HepG2 (cell line): ENCODE measurements around the gene KAT2A. TPM values are rescaled to one million over a fixed set of nuclear protein-coding genes. Genes with fewer than 3 reads are reported as not detected.

Experiments
- ATAC-seq: fragments of 200-7000 bp; cut with Tn5 transposase; 3 replicates; pipeline ENCODE4 v1.9.1; 2020; ENCODE audit warnings: mild to moderate bottlenecking, moderate library complexity
- BruUV-seq: library from RNA; stranded (reverse); fragments of 400-500 nt; replicated peaks from 2 replicates; lab custom pipeline; 2021; lab: Mats Ljungman, UMichigan
- CTCF ChIA-PET: fragments of 300-600 bp; formaldehyde crosslinking; extraction: SDS; loops from one replicate; lab custom pipeline; 2021; ENCODE audit warnings: low total read pairs, inconsistent platforms, low intra/inter-chr PET ratio; lab: Yijun Ruan, JAX
- POLR2A ChIA-PET: fragments of 350-600 bp; sonication (Branson Sonifier 250); formaldehyde crosslinking; loops from one replicate; lab custom pipeline; 2020; ENCODE audit warnings: antibody characterized with exemption, inconsistent platforms; lab: Yijun Ruan, JAX
- DNase-seq: peaks from one replicate; pipeline ENCODE4 v3.0.0-alpha.2; 2015; ENCODE audit warnings: low spot score
- FAIRE-seq: peaks from 3 replicates; lab custom pipeline; 2011; peaks lifted over from hg19 to GRCh38; lab: Jason Lieb, UNC
- H2AFZ ChIP-seq: one replicate; pipeline ENCODE4 v1.6.1; 2011; ENCODE audit warnings: low read length, inconsistent platforms
- H3K27ac ChIP-seq: fragments of 300-600 bp; 3 replicates; pipeline ENCODE4 v1.8.0; 2011; ENCODE audit warnings: mixed run types, mild to moderate bottlenecking, mixed read lengths, low read length, inconsistent platforms; ENCODE audit not compliant: insufficient read depth; ENCODE audit errors: extremely low read length
- H3K27me3 ChIP-seq, 2 experiments: fragments of 200-600 bp in 1 of 2; 2 replicates in 1 of 2; 3 replicates in 1 of 2; pipeline versions ENCODE4 v1.6.0 to v1.8.0; 2011; ENCODE audit warnings: low read length in 2 of 2, mild to moderate bottlenecking in 2 of 2, moderate library complexity in 2 of 2, inconsistent platforms in 1 of 2; ENCODE audit not compliant: insufficient read depth in 2 of 2, control insufficient read depth in 1 of 2
- H3K36me3 ChIP-seq, 2 experiments: fragments of 200-600 bp in 1 of 2; replicated peaks in 1 of 2; 2 replicates in 1 of 2; 3 replicates in 1 of 2; pipeline versions ENCODE4 v1.5.1 to v1.8.0; 2011; ENCODE audit warnings: low read length in 2 of 2, inconsistent platforms in 1 of 2; ENCODE audit not compliant: insufficient read depth in 2 of 2, control insufficient read depth in 1 of 2
- H3K4me1 ChIP-seq: 2 replicates; pipeline ENCODE4 v1.5.1; 2012; ENCODE audit warnings: low read length, inconsistent platforms; ENCODE audit not compliant: insufficient read depth
- H3K4me2 ChIP-seq: 2 replicates; pipeline ENCODE4 v1.6.0; 2011; ENCODE audit warnings: low read depth, low read length, inconsistent platforms
- H3K4me3 ChIP-seq, 3 experiments: fragments of 200-600 bp in 1 of 3; sonication (generic), shearing (Covaris generic) in 1 of 3; replicated peaks in 1 of 3; 2 replicates each; pipeline ENCODE4 v1.5.1; 2011 to 2016; ENCODE audit warnings: low read length in 3 of 3, inconsistent platforms in 2 of 3, low read depth in 2 of 3, mild to moderate bottlenecking in 2 of 3, control low read depth in 1 of 3, mixed read lengths in 1 of 3; ENCODE audit not compliant: insufficient read depth in 1 of 3
- H3K79me2 ChIP-seq: one replicate; pipeline ENCODE4 v1.6.1; 2011; ENCODE audit warnings: low read length, inconsistent platforms; ENCODE audit not compliant: insufficient read depth
- H3K9ac ChIP-seq: 2 replicates; pipeline ENCODE4 v1.6.0; 2011; ENCODE audit warnings: mild to moderate bottlenecking, low read depth, low read length, inconsistent platforms; ENCODE audit not compliant: insufficient read depth
- H3K9me3 ChIP-seq: 2 replicates; pipeline ENCODE4 v1.5.1; 2012; ENCODE audit warnings: mild to moderate bottlenecking, low read length
- H4K20me1 ChIP-seq: 2 replicates; pipeline ENCODE4 v1.6.0; 2011; ENCODE audit warnings: inconsistent platforms, mild to moderate bottlenecking, low read length, moderate library complexity; ENCODE audit not compliant: insufficient read depth
- AKAP8 ChIP-seq: sonication (generic); formaldehyde crosslinking; IDR thresholded peaks from 2 replicates; pipeline ENCODE4 v1.5.1; 2020; ENCODE audit warnings: mild to moderate bottlenecking, missing genetic modification reagents
- CREB3 ChIP-seq: sonication (generic); formaldehyde crosslinking; IDR thresholded peaks from 2 replicates; pipeline ENCODE4 v1.5.0; 2020; ENCODE audit warnings: missing genetic modification reagents
- MEF2D ChIP-seq: sonication (generic); formaldehyde crosslinking; IDR thresholded peaks from 2 replicates; pipeline ENCODE4 v1.5.1; 2020; ENCODE audit warnings: mild to moderate bottlenecking, missing genetic modification reagents
- SP140L ChIP-seq: sonication (generic); formaldehyde crosslinking; IDR thresholded peaks from 2 replicates; pipeline ENCODE4 v1.4.0; 2020; ENCODE audit warnings: missing genetic modification reagents, borderline replicate concordance
- ZKSCAN1 ChIP-seq: fragments of 150-350 bp; IDR thresholded peaks from 2 replicates; pipeline ENCODE4 v1.6.1; 2014; ENCODE audit warnings: low read length
- ZNF251 ChIP-seq: sonication (generic); formaldehyde crosslinking; IDR thresholded peaks from 2 replicates; pipeline ENCODE4 v1.9.0; 2021; ENCODE audit warnings: mild to moderate bottlenecking, missing genetic modification reagents
- ZNF256 ChIP-seq: sonication (generic); formaldehyde crosslinking; conservative IDR thresholded peaks from 2 replicates; pipeline ENCODE4 v1.4.0; 2020; ENCODE audit warnings: missing genetic modification reagents
- ZNF335 ChIP-seq: sonication (generic); formaldehyde crosslinking; IDR thresholded peaks from 2 replicates; pipeline ENCODE4 v1.4.0; 2020; ENCODE audit warnings: missing genetic modification reagents
- ZNF44 ChIP-seq: sonication (generic); formaldehyde crosslinking; IDR thresholded peaks from 2 replicates; pipeline ENCODE4 v1.5.1; 2020; ENCODE audit warnings: mild to moderate bottlenecking, missing genetic modification reagents
- ZNF639 ChIP-seq: conservative IDR thresholded peaks from 2 replicates; pipeline ENCODE4 v1.6.1; 2018; ENCODE audit warnings: missing genetic modification reagents
- ZNF737 ChIP-seq: sonication (generic); formaldehyde crosslinking; IDR thresholded peaks from 2 replicates; pipeline ENCODE4 v1.5.0; 2020; ENCODE audit warnings: missing genetic modification reagents, mild to moderate bottlenecking, borderline replicate concordance
- WGBS: methylation state at CpG from one replicate; pipeline ENCODE4 v1.1.6; 2017; ENCODE audit warnings: low lambda C conversion rate; 5-methylcytosine and 5-hydroxymethylcytosine counted together
- in situ Hi-C: cut with HindIII; loops from 2 replicates; pipeline ENCODE4 v1.10.0; 2017; ENCODE audit warnings: low pct_unique_long_range_greater_than_20kb; ENCODE audit not compliant: extremely low pct_ligation_motif_present
- intact Hi-C: fragments of 100-400 bp; cut with micrococcal nuclease; formaldehyde crosslinking; loops from one replicate; pipeline ENCODE4 v1.10.0; 2022; ENCODE audit not compliant: unreplicated experiment
- polyA plus RNA-seq, 8 experiments: library from polyadenylated mRNA; depleted of rRNA in 3 of 8; stranded (reverse) in 7 of 8; unstranded in 1 of 8; fragments of >200 nt; fragmentation: Illumina TruSeq in 4 of 8; extraction: Trizol in 4 of 8; gene quantifications; 2 replicates each; pipeline versions ENCODE4 v1.2.1 to v1.2.3, GENCODE V29; 2011 to 2016; ENCODE audit warnings: low read depth in 4 of 8, missing spikeins in 1 of 8, mixed read lengths in 1 of 8; ENCODE audit not compliant: insufficient read depth in 1 of 8
- total RNA-seq, 5 experiments: library from RNA; depleted of rRNA; stranded (reverse); fragments of >200 nt; fragmentation: Illumina TruSeq; extraction: Trizol; gene quantifications; 2 replicates each; pipeline ENCODE4 v1.2.3, GENCODE V29; 2016; ENCODE audit warnings: low read depth in 1 of 5
- TF ChIP-seq, protein P1 (sequence below): sonication (generic); formaldehyde crosslinking; IDR thresholded peaks from one replicate; pipeline ENCODE4 v1.5.1; 2020; ENCODE audit warnings: mild to moderate bottlenecking, missing genetic modification reagents; ENCODE audit errors: not compliant biosample characterization
- TF ChIP-seq, protein P2 (sequence below): sonication (generic); formaldehyde crosslinking; IDR thresholded peaks from 2 replicates; pipeline ENCODE4 v1.5.0; 2020; ENCODE audit warnings: mild to moderate bottlenecking, missing genetic modification reagents

Gene KAT2A
- total and polyA plus RNA-seq, 2 of the 13 experiments (the other 11 are each of a cell fraction or from before 2014, with no cell fraction given), result 29.1 to 90.4 TPM

DNA sequence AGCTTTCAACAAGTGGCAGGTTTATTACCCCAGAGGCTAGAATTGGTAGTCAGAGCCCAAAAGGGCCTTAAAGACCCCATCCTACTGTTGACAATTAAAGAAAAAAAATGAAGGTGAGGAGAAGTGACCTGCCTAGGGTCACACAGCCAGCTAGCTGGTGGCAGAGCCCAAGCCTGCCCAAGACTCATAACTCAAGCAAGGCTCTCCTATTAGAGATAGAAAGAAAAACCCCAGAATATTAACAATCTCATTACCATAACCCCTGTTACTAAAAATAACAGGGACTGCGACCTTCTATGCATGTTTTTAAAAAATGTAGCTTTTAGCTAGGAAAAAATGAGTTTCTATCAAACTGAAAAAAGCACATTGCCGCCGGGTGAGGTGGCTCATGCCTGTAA, 15.5 kb upstream of the KAT2A start:
- FAIRE-seq, result no peak
- intact Hi-C loops, result no loop called here
- Histone ChIP-seq H3K4me3 (no peak overlapping the region), H3K27me3 (no peaks in the 10 kb centered on the region), H3K9ac (no peak overlapping the region), H2AFZ (no peak overlapping the region), H3K4me1 (peaks cover 43% of the 10 kb centered on the region), H3K4me2 (no peak overlapping the region), H3K36me3 (peaks cover 9 to 44% of the 10 kb centered on the region in 2 experiments; a peak in 4 of 5 replicates), H3K27ac (peak overlapping the region; percentile 56), H3K79me2 (peaks cover 77% of the 10 kb centered on the region), H3K9me3 (no peaks in the 10 kb centered on the region), H4K20me1 (peaks cover 3% of the 10 kb centered on the region)
- no peak for ATAC-seq
- 97% methylated on average over 3 of the region's 3 CpGs for WGBS
- POLR2A ChIA-PET, result interaction anchor here (0.7 to 1.8 kb wide), 5 partner anchors 8 to 297 kb away, joined by 3 to 14 read pairs (median 6); partner anchors contain the start of gene KAT2A
- CTCF ChIA-PET, result no interaction called here
- BruUV-seq, result no TSS peak
- in situ Hi-C loops, result no loop called here
- DNase-seq, result no peak
- TF ChIP-seq ZNF251 (CRISPR knock-in tag), result no peak
- TF ChIP-seq ZNF44, result no peak
- no peak for TF ChIP-seq ZNF737 (CRISPR knock-in tag)
- no peak for TF ChIP-seq SP140L (CRISPR knock-in tag)
- TF ChIP-seq ZKSCAN1, result no peak
- no peak for TF ChIP-seq ZNF256
- TF ChIP-seq, protein P1, sequence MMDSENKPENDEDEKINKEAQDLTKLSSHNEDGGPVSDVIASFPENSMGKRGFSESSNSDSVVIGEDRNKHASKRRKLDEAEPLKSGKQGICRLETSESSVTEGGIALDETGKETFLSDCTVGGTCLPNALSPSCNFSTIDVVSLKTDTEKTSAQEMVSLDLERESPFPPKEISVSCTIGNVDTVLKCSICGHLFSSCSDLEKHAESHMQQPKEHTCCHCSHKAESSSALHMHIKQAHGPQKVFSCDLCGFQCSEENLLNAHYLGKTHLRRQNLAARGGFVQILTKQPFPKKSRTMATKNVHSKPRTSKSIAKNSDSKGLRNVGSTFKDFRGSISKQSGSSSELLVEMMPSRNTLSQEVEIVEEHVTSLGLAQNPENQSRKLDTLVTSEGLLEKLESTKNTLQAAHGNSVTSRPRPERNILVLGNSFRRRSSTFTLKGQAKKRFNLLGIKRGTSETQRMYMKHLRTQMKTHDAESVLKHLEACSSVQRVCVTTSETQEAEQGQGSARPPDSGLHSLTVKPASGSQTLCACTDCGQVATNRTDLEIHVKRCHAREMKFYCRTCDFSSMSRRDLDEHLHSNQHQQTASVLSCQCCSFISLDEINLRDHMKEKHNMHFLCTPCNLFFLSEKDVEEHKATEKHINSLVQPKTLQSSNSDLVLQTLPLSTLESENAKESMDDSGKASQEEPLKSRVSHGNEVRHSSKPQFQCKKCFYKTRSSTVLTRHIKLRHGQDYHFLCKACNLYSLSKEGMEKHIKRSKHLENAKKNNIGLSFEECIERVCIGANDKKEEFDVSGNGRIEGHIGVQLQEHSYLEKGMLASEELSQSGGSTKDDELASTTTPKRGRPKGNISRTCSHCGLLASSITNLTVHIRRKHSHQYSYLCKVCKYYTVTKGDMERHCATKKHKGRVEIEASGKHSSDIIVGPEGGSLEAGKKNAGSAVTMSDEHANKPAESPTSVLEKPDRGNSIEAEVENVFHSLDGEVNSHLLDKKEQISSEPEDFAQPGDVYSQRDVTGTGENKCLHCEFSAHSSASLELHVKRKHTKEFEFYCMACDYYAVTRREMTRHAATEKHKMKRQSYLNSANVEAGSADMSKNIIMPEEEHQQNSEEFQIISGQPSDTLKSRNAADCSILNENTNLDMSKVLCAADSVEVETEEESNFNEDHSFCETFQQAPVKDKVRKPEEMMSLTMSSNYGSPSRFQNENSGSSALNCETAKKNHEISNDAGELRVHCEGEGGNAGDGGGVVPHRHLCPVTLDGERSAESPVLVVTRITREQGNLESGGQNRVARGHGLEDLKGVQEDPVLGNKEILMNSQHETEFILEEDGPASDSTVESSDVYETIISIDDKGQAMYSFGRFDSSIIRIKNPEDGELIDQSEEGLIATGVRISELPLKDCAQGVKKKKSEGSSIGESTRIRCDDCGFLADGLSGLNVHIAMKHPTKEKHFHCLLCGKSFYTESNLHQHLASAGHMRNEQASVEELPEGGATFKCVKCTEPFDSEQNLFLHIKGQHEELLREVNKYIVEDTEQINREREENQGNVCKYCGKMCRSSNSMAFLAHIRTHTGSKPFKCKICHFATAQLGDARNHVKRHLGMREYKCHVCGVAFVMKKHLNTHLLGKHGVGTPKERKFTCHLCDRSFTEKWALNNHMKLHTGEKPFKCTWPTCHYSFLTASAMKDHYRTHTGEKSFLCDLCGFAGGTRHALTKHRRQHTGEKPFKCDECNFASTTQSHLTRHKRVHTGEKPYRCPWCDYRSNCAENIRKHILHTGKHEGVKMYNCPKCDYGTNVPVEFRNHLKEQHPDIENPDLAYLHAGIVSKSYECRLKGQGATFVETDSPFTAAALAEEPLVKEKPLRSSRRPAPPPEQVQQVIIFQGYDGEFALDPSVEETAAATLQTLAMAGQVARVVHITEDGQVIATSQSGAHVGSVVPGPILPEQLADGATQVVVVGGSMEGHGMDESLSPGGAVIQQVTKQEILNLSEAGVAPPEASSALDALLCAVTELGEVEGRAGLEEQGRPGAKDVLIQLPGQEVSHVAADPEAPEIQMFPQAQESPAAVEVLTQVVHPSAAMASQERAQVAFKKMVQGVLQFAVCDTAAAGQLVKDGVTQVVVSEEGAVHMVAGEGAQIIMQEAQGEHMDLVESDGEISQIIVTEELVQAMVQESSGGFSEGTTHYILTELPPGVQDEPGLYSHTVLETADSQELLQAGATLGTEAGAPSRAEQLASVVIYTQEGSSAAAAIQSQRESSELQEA, result no peak
- no peak for TF ChIP-seq MEF2D (CRISPR knock-in tag)
- no peak for TF ChIP-seq ZNF335 (CRISPR knock-in tag)
- no peak for TF ChIP-seq CREB3 (CRISPR knock-in tag)
- TF ChIP-seq ZNF639, result no peak
- TF ChIP-seq, protein P2, sequence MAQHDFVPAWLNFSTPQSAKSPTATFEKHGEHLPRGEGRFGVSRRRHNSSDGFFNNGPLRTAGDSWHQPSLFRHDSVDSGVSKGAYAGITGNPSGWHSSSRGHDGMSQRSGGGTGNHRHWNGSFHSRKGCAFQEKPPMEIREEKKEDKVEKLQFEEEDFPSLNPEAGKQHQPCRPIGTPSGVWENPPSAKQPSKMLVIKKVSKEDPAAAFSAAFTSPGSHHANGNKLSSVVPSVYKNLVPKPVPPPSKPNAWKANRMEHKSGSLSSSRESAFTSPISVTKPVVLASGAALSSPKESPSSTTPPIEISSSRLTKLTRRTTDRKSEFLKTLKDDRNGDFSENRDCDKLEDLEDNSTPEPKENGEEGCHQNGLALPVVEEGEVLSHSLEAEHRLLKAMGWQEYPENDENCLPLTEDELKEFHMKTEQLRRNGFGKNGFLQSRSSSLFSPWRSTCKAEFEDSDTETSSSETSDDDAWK (CRISPR knock-in tag), result no peak
- TF ChIP-seq AKAP8 (CRISPR knock-in tag), result no peak
